Measurements from ENCODE around the gene ITPK1. TPM values are rescaled to one million over a fixed set of nuclear protein-coding genes. Genes with fewer than 3 reads are reported as not detected.

Gene ITPK1
- total RNA-seq, 1 donor from 2014 or later: 43.0 TPM

- intact Hi-C loops (cut with micrococcal nuclease): no loop called here
- no peaks in the 10 kb centered on the region for H3K27me3 Mint-ChIP-seq
- peak overlapping the region; percentile 30 for H3K27ac Mint-ChIP-seq
- H3K4me3 Mint-ChIP-seq: no peak overlapping the region
- peaks cover 34% of the 10 kb centered on the region for H3K4me1 Mint-ChIP-seq
- ChIA-PET CTCF (no interaction called here), POLR2A (no interaction called here)
- no peak for ATAC-seq (ENCODE audit: low read depth)
- no peaks in the 10 kb centered on the region for H3K9me3 Mint-ChIP-seq
- TF ChIP-seq CTCF (IDR thresholded peaks at IDR 0.05): no peak
- peaks cover 15% of the 10 kb centered on the region for H3K36me3 Mint-ChIP-seq (ENCODE audit: low read depth)
- no peak for DNase-seq
These were observed 111.6 kb downstream of the ITPK1 start for GRCh38 chr14:93003945-93004698.

- intact Hi-C loops (cut with micrococcal nuclease): no loop called here
- CTCF ChIA-PET: no interaction called here
- DNase-seq: no peak
These were observed 112.8 kb downstream of the ITPK1 start for GRCh38 chr14:93002851-93003298.

DNA sequence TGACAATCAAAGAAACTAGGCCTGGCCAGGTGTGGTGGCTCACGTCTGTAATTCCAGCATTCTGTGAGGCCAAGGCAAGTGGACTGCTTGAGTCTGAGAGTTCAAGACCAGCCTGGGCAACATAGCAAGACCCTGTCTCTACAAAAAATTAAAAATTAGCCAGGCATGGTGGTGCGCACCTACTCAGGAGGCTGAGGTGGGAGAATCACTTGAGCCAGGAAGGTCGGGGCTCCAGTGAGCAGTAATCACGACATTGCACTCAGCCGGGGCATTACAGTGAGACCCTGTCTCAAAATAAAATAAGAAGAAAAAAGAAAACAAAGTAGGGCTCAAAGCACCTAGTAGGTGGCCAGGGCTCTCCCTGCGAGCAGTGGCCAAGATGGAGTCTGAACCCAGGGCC is 113.7 kb downstream of the ITPK1 start:
- H3K4me3 Mint-ChIP-seq: no peak overlapping the region
- H3K36me3 Mint-ChIP-seq (ENCODE audit: low read depth): peaks cover 22% of the 10 kb centered on the region
- ATAC-seq (ENCODE audit: low read depth) (no peak), DNase-seq (no peak)
- H3K4me1 Mint-ChIP-seq: peaks cover 20% of the 10 kb centered on the region
- H3K9me3 Mint-ChIP-seq: no peaks in the 10 kb centered on the region
- ChIA-PET CTCF (no interaction called here), POLR2A (no interaction called here)
- no peak overlapping the region for H3K27ac Mint-ChIP-seq
- intact Hi-C loops (cut with micrococcal nuclease): no loop called here
- no peak for TF ChIP-seq CTCF (IDR thresholded peaks at IDR 0.05)
- no peaks in the 10 kb centered on the region for H3K27me3 Mint-ChIP-seq

More at GRCh38 chr14:93002851-93003298, 112.8 kb downstream of the ITPK1 start:
- POLR2A ChIA-PET: no interaction called here
- H3K4me1 Mint-ChIP-seq: peaks cover 27% of the 10 kb centered on the region
- peaks cover 16% of the 10 kb centered on the region for H3K36me3 Mint-ChIP-seq (ENCODE audit: low read depth)
- H3K4me3 Mint-ChIP-seq: no peak overlapping the region
- H3K27ac Mint-ChIP-seq: no peak overlapping the region
- H3K9me3 Mint-ChIP-seq: no peaks in the 10 kb centered on the region
- no peak for TF ChIP-seq CTCF (IDR thresholded peaks at IDR 0.05)
- no peak for ATAC-seq (ENCODE audit: low read depth)
- no peaks in the 10 kb centered on the region for H3K27me3 Mint-ChIP-seq

GRCh38 chr14:92998946-92999345 is 116.8 kb downstream of the ITPK1 start:
- H3K9me3 Mint-ChIP-seq: no peaks in the 10 kb centered on the region
- no peak for TF ChIP-seq CTCF (IDR thresholded peaks at IDR 0.05)
- ATAC-seq (ENCODE audit: low read depth): no peak
- intact Hi-C loops (cut with micrococcal nuclease): no loop called here
- H3K27me3 Mint-ChIP-seq: no peaks in the 10 kb centered on the region
- no peak overlapping the region for H3K27ac Mint-ChIP-seq
- DNase-seq: no peak
- ChIA-PET CTCF (interaction anchor here (0.6 kb wide), 2 partner anchors 203 to 641 kb away, joined by 3 to 4 read pairs; no protein-coding TSS in a partner anchor), POLR2A (no interaction called here)
- H3K36me3 Mint-ChIP-seq (ENCODE audit: low read depth): peaks cover 22% of the 10 kb centered on the region
- no peak overlapping the region for H3K4me3 Mint-ChIP-seq
- peaks cover 2% of the 10 kb centered on the region for H3K4me1 Mint-ChIP-seq

GRCh38 chr14:92997343-92998061 is 118.2 kb downstream of the ITPK1 start:
- POLR2A ChIA-PET: no interaction called here
- no peaks in the 10 kb centered on the region for H3K4me1 Mint-ChIP-seq
- H3K27ac Mint-ChIP-seq: no peak overlapping the region
- ATAC-seq (ENCODE audit: low read depth) (no peak), DNase-seq (no peak)
- H3K36me3 Mint-ChIP-seq (ENCODE audit: low read depth): peaks cover 36% of the 10 kb centered on the region
- H3K27me3 Mint-ChIP-seq: no peaks in the 10 kb centered on the region
- no peak overlapping the region for H3K4me3 Mint-ChIP-seq
- CTCF ChIA-PET: no interaction called here
- H3K9me3 Mint-ChIP-seq: no peaks in the 10 kb centered on the region
- TF ChIP-seq CTCF (IDR thresholded peaks at IDR 0.05): no peak
- intact Hi-C loops (cut with micrococcal nuclease): no loop called here

Measured in activated B cell treated with CpG ODN at 0.5 μM for 24 hours (primary cell).